ENCODE data around the gene LAS1L.

DNA sequence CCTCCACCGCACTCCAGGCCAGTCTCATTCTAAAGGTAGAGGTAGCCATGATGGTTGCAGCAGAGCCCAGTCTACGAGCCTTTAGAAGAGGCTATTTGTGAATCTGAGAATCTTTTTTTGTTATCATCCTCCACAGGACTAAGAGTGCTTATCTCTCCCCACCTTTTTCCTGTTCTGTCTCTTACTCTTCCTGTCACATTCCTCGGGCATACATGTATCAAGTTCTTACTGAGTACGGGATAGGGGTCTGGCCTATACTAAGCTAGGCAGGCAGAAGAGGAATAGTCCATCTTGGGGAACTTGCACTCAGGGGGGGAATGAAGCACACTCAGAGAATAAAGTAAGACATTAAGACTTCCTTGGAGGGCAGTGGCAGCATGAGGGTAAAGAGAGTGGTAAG is 25.7 kb downstream of the LAS1L start:
- TF ChIP-seq, protein P1, sequence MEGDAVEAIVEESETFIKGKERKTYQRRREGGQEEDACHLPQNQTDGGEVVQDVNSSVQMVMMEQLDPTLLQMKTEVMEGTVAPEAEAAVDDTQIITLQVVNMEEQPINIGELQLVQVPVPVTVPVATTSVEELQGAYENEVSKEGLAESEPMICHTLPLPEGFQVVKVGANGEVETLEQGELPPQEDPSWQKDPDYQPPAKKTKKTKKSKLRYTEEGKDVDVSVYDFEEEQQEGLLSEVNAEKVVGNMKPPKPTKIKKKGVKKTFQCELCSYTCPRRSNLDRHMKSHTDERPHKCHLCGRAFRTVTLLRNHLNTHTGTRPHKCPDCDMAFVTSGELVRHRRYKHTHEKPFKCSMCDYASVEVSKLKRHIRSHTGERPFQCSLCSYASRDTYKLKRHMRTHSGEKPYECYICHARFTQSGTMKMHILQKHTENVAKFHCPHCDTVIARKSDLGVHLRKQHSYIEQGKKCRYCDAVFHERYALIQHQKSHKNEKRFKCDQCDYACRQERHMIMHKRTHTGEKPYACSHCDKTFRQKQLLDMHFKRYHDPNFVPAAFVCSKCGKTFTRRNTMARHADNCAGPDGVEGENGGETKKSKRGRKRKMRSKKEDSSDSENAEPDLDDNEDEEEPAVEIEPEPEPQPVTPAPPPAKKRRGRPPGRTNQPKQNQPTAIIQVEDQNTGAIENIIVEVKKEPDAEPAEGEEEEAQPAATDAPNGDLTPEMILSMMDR (IDR thresholded peaks at IDR 0.05) = no peak
- no peak for TF ChIP-seq EZH2 (IDR thresholded peaks at IDR 0.05; ENCODE audit: borderline replicate concordance, insufficient read depth, low read depth, low read length, poor library complexity, severe bottlenecking)

Measured in B cell (primary cell).